Measurements from ENCODE around the gene AACS.

The AACS gene

DNA sequence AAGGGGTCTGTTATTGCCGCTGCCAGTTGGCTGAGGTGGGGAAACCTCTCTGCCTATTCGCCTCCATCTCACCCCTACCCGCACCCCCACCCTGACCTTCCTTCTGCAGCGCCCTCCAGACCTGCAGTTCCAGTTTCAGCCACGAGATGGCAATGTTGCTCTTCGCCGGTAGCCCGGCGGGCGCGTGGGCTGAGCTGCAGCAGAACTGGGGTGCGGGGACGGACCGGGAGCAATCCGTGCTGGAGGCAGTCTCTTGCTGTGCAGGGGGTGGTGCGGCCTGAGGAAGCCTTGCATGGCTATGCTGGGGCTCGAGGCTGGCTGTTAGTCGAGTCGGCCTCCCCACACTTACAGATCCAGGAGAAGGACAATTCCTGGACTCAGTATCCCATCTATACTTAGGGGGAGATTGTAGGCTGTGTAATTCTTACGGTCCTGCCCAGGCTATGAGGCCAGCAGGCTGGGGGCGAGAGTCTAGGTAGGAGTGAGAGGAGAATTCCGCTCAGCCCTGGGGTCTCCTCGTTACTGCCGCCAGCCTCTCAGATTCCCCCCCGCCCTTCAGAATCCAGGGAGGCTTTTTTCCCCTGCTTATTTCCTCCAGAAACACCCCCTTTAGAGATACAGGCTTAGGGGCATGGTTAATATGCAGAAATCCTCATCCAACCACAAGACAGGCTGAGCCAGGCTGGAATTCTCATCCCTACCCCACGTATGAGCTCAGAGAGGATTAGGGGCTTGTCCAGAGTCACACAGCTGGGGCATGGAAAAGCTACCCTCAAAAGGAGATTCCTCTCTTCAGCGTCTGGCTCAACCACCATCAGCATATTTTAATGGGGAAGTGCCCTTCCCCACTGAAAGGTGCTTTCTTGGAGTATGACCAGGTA is 118.2 kb downstream of the AACS start:
- no peaks in the 10 kb centered on the region for H3K36me3 ChIP-seq (ENCODE audit: insufficient read depth, low read length)
- H3K9me3 ChIP-seq (replicated peaks; ENCODE audit: low read length) = no peaks in the 10 kb centered on the region
- H3K4me1 ChIP-seq (ENCODE audit: control insufficient read depth, insufficient read depth, low read length) = peaks cover 18% of the 10 kb centered on the region
- no peak overlapping the region for H3K9ac ChIP-seq (ENCODE audit: low read depth, low read length)
- no peak overlapping the region for H3K4me3 ChIP-seq (ENCODE audit: low read length)
- H3K27me3 ChIP-seq (ENCODE audit: control insufficient read depth, insufficient read depth, low read length) = peaks cover 55% of the 10 kb centered on the region
- peak overlapping the region; percentile 75 for H3K4me2 ChIP-seq (ENCODE audit: low read length)

DNA sequence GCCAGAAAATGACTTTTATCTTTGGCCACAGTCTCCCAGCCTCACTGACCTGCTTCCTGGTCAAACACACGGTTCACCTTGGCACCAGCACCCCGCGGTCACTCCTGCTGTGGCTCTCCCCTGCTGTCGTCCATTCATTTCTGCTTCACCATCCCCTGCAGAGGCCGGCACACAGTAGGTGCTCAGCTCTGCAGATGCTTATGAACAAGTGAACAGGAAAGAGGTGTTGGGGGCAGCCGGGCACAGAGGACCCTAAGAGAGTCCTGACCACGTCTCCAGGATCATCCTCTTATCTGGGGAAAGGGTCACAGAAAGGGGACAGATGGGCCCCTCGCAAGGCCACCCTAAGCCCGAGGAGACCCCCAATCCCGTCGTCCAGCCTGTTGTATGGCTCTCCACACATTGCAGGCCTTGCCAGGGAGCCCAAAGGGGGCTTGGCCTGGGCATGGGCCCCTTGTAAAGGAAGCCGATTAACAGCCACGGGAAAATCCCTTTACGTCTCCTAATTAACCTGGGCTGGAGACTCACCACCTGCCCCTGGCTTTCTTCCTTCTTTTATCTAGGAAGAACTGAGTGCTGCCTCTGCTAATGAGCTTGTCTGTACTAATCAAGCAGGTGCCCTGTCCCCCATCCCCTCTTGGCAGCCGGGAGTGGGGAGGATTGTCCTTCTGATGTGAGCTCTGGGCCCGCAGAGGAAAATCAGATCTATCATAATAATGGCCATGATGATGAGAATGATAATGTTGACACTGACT is 119.2 kb downstream of the AACS start:
- Histone ChIP-seq H3K9me3 (replicated peaks; ENCODE audit: low read length) (no peaks in the 10 kb centered on the region), H3K4me3 (ENCODE audit: low read length) (no peak overlapping the region), H3K4me2 (ENCODE audit: low read length) (no peak overlapping the region), H3K36me3 (ENCODE audit: insufficient read depth, low read length) (no peaks in the 10 kb centered on the region), H3K27me3 (ENCODE audit: control insufficient read depth, insufficient read depth, low read length) (peaks cover 64% of the 10 kb centered on the region), H3K4me1 (ENCODE audit: control insufficient read depth, insufficient read depth, low read length) (peaks cover 18% of the 10 kb centered on the region), H3K9ac (ENCODE audit: low read depth, low read length) (no peak overlapping the region)

DNA sequence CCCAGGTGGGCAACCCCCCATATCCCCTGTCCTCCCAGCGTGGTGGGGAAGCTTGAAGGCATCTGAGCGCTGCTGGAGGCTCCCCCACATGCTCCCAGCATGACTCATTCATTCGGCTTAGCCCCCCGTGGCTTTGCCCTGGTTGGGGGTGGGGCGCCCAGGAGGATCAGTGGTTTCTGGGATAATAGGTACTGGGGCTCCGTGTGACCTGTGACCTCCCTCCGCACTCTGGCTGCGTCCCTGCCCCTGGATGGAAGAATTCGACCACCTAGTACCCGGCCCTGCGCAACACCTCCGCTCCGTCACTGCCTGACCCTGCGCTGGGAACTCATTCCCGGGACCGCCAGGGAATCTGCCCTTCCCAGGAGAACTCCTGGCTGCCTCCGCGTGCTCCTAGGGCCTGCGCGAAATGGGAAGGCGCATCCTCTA is 120.1 kb downstream of the AACS start:
- H3K4me3 ChIP-seq (ENCODE audit: low read length) = no peak overlapping the region
- peaks cover 63% of the 10 kb centered on the region for H3K27me3 ChIP-seq (ENCODE audit: control insufficient read depth, insufficient read depth, low read length)

DNA sequence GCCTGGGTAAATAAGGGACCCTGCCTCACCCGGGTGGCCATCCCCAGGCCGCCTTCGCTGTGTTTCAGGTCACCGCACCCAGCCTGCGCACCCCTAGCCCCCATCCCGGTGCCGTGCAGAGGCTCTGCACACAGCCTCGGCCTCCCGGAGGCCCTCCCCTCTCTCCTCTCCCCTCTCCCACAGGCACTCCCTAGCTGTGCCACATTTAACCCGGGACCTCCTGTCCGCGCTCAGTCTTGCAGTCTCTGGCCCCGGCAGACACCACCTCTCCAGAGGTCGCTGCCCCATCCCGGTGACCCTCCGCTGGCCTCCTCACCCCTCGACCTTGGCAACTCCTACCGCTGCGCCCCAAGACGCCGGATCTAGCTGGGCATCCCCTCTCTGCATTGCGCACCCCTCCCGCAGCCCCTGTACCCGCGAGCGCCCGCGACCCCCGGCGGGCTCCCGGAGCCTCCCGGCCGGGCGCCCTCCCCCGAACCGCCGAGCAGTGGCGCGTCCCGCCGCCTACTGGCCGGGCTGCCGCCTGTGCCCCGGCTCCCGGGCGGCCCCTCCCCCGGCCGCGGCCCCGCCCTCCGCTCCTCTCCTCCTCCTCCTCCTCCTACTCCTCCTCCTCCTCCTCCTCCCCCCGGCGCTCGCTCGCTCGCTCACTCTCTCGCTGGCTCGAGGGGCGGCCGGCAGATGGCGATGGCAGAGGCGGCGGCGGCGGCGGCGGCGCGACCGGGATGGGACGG is 120.7 kb downstream of the AACS start, which contains the start of gene TMEM132B:
Gene TMEM132B (plus strand): TSS at position 647 of the 731 bp plus-strand sequence.
- H3K4me3 ChIP-seq (ENCODE audit: low read length) = peak within 1 kb of the TSS; percentile 62
- H3K9me3 ChIP-seq (replicated peaks; ENCODE audit: low read length) = no peaks in the 10 kb centered on the region
- peaks cover 18% of the 10 kb centered on the region for H3K4me1 ChIP-seq (ENCODE audit: control insufficient read depth, insufficient read depth, low read length)
- H3K36me3 ChIP-seq (ENCODE audit: insufficient read depth, low read length) = no peaks in the 10 kb centered on the region
- H3K9ac ChIP-seq (ENCODE audit: low read depth, low read length) = no peak within 1 kb of the TSS
- peaks cover 60% of the 10 kb centered on the region for H3K27me3 ChIP-seq (ENCODE audit: control insufficient read depth, insufficient read depth, low read length)
- H3K4me2 ChIP-seq (ENCODE audit: low read length) = peak within 1 kb of the TSS; percentile 80

More for the DNA sequence above, 120.1 kb downstream of the AACS start:
- H3K9me3 ChIP-seq (replicated peaks; ENCODE audit: low read length) = no peaks in the 10 kb centered on the region
- peak overlapping the region; percentile 80 for H3K4me2 ChIP-seq (ENCODE audit: low read length)
- no peak overlapping the region for H3K9ac ChIP-seq (ENCODE audit: low read depth, low read length)
- peaks cover 18% of the 10 kb centered on the region for H3K4me1 ChIP-seq (ENCODE audit: control insufficient read depth, insufficient read depth, low read length)
- no peaks in the 10 kb centered on the region for H3K36me3 ChIP-seq (ENCODE audit: insufficient read depth, low read length)

DNA sequence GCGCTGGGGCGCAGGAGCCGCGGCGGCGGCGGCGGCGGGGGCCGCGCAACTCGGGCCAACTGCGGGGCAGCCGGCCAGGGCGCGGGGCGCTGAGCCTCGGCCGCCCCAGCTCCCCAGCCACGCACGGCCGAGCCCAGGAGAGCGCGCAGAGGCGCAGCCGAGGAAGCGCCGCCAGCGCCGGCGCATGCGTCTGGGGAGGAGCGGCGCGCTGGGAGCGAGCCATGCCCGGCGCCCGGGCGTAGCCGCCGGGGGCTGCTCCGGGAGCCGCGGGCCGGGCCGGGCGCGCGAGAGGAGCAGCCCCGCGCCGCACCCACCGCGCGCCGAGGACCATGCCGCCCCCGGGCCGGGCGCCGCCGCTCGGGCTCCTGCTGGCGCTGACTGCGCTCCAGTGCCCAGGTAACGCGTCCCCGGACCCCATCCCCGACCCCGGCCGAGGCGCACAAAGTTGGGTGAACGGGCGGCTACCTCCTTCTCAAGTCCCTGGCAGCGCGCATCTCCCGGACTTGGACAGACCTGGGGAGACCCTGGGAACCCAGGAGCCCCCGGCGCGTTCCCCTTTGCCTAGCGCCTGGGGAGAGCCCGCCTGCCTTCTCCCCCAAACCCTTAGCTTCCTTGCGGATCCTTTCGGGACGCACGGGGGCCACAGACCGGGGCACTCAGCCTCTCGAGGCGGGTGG is 121.4 kb downstream of the AACS start:
- no peaks in the 10 kb centered on the region for H3K9me3 ChIP-seq (replicated peaks; ENCODE audit: low read length)
- peak overlapping the region; percentile 75 for H3K4me2 ChIP-seq (ENCODE audit: low read length)
- peaks cover 58% of the 10 kb centered on the region for H3K27me3 ChIP-seq (ENCODE audit: control insufficient read depth, insufficient read depth, low read length)
- H3K9ac ChIP-seq (ENCODE audit: low read depth, low read length) = no peak overlapping the region
- peak overlapping the region; percentile 62 for H3K4me3 ChIP-seq (ENCODE audit: low read length)
- peaks cover 18% of the 10 kb centered on the region for H3K4me1 ChIP-seq (ENCODE audit: control insufficient read depth, insufficient read depth, low read length)
- no peaks in the 10 kb centered on the region for H3K36me3 ChIP-seq (ENCODE audit: insufficient read depth, low read length)

GRCh38 chr12:125187148-125187745 is 122.0 kb downstream of the AACS start:
- Histone ChIP-seq H3K4me3 (ENCODE audit: low read length) (peak overlapping the region; percentile 62), H3K27me3 (ENCODE audit: control insufficient read depth, insufficient read depth, low read length) (peaks cover 58% of the 10 kb centered on the region), H3K9me3 (replicated peaks; ENCODE audit: low read length) (no peaks in the 10 kb centered on the region), H3K9ac (ENCODE audit: low read depth, low read length) (no peak overlapping the region), H3K4me1 (ENCODE audit: control insufficient read depth, insufficient read depth, low read length) (peaks cover 18% of the 10 kb centered on the region), H3K36me3 (ENCODE audit: insufficient read depth, low read length) (no peaks in the 10 kb centered on the region), H3K4me2 (ENCODE audit: low read length) (peak overlapping the region; percentile 75)

GRCh38 chr12:125187780-125188741 is 122.8 kb downstream of the AACS start:
- peak overlapping the region; percentile 75 for H3K4me2 ChIP-seq (ENCODE audit: low read length)
- H3K4me3 ChIP-seq (ENCODE audit: low read length) = peak overlapping the region; percentile 62
- peaks cover 63% of the 10 kb centered on the region for H3K27me3 ChIP-seq (ENCODE audit: control insufficient read depth, insufficient read depth, low read length)
- peaks cover 18% of the 10 kb centered on the region for H3K4me1 ChIP-seq (ENCODE audit: control insufficient read depth, insufficient read depth, low read length)
- no peaks in the 10 kb centered on the region for H3K36me3 ChIP-seq (ENCODE audit: insufficient read depth, low read length)
- H3K9me3 ChIP-seq (replicated peaks; ENCODE audit: low read length) = no peaks in the 10 kb centered on the region
- no peak overlapping the region for H3K9ac ChIP-seq (ENCODE audit: low read depth, low read length)

DNA sequence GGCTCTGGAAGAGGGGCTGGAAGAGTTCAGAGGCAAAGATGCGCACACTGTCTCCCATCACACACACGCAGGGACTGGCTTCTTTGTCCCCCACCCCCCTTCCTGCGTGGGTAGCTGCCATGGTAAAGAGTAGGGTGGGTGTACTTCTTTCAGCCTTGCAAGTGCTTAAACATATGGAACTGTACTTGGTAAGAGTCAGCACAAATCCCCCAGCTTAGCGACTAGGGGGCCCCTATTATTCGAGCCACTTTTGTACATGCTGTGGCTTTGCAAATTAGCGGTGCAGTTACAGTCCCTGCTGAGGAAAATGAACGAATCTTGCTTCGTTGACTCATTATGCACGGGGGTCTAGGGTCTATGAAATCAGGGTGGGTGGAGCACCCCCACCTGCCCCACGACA is 123.8 kb downstream of the AACS start:
- Histone ChIP-seq H3K9ac (ENCODE audit: low read depth, low read length) (no peak overlapping the region), H3K4me1 (ENCODE audit: control insufficient read depth, insufficient read depth, low read length) (peaks cover 14% of the 10 kb centered on the region), H3K4me2 (ENCODE audit: low read length) (no peak overlapping the region), H3K4me3 (ENCODE audit: low read length) (no peak overlapping the region), H3K27me3 (ENCODE audit: control insufficient read depth, insufficient read depth, low read length) (peaks cover 67% of the 10 kb centered on the region), H3K36me3 (ENCODE audit: insufficient read depth, low read length) (no peaks in the 10 kb centered on the region), H3K9me3 (replicated peaks; ENCODE audit: low read length) (no peaks in the 10 kb centered on the region)

GRCh38 chr12:125189502-125189901 is 124.3 kb downstream of the AACS start:
- Histone ChIP-seq H3K27me3 (ENCODE audit: control insufficient read depth, insufficient read depth, low read length) (peaks cover 66% of the 10 kb centered on the region), H3K9ac (ENCODE audit: low read depth, low read length) (no peak overlapping the region), H3K4me1 (ENCODE audit: control insufficient read depth, insufficient read depth, low read length) (peaks cover 14% of the 10 kb centered on the region), H3K9me3 (replicated peaks; ENCODE audit: low read length) (no peaks in the 10 kb centered on the region), H3K4me3 (ENCODE audit: low read length) (no peak overlapping the region), H3K4me2 (ENCODE audit: low read length) (no peak overlapping the region), H3K36me3 (ENCODE audit: insufficient read depth, low read length) (no peaks in the 10 kb centered on the region)
